Measurements from ENCODE around the gene CNKSR3.

DNA sequence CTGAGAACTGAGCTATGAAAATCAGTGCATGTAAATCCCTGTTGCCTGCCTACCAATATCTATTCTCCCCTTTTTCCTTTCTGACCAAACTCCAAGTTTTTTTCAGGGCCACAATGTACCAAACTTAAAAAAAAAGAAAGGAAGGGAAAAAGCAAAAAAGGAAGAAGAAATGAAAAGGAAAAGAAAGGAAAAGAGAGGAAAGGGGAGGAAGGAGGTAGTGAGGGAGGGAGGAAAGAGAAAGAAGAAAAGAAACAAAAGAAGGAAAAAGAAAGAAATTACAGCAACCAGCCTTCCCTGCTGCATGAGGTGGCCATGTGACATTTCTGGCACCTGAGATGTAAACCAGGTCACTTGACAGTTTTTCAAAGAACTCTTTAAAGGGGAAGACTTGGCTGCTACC is 4.4 kb downstream of the CNKSR3 start:
- TF ChIP-seq POLR2A (IDR thresholded peaks at IDR 0.05; ENCODE audit: low read length), result no peak
- no peak for TF ChIP-seq GATA1 (IDR thresholded peaks at IDR 0.05; ENCODE audit: low read depth, low read length)

All from erythroblast (primary cell).